Ishikawa (cell line): ENCODE measurements around the gene SMTNL2.

ENCODE experiments used
- CEBPB ChIP-seq: IDR thresholded peaks from 2 replicates; pipeline ENCODE4 v1.6.1; 2012
- CREB1 ChIP-seq: IDR thresholded peaks from 2 replicates; pipeline ENCODE4 v1.6.1; 2012; ENCODE audit warnings: low read depth
- EGR1 ChIP-seq: IDR thresholded peaks from 2 replicates; pipeline ENCODE4 v1.6.1; 2012
- EP300 ChIP-seq: IDR thresholded peaks from 2 replicates; pipeline ENCODE4 v1.6.1; 2012; ENCODE audit warnings: borderline replicate concordance
- FOXM1 ChIP-seq: IDR thresholded peaks from 2 replicates; pipeline ENCODE4 v1.6.1; 2012; ENCODE audit warnings: low read depth, borderline replicate concordance
- MAX ChIP-seq: IDR thresholded peaks from 2 replicates; pipeline ENCODE4 v1.6.1; 2012
- NFIC ChIP-seq: IDR thresholded peaks from 2 replicates; pipeline ENCODE4 v1.6.1; 2012
- RAD21 ChIP-seq: IDR thresholded peaks from 2 replicates; pipeline ENCODE4 v1.6.1; 2012; ENCODE audit warnings: low read depth
- TAF1 ChIP-seq: IDR thresholded peaks from 2 replicates; pipeline ENCODE4 v1.6.1; 2012; ENCODE audit warnings: low read depth, mild to moderate bottlenecking
- TCF12 ChIP-seq: IDR thresholded peaks from 2 replicates; pipeline ENCODE4 v1.6.1; 2012; ENCODE audit warnings: low read depth
- TEAD4 ChIP-seq: IDR thresholded peaks from 2 replicates; pipeline ENCODE4 v1.6.1; 2012
- YY1 ChIP-seq: IDR thresholded peaks from 2 replicates; pipeline ENCODE4 v1.6.1; 2012; ENCODE audit warnings: low read depth
- ZBTB7A ChIP-seq: IDR thresholded peaks from 2 replicates; pipeline ENCODE4 v1.6.1; 2012; ENCODE audit warnings: low read depth
- TF ChIP-seq, protein P1 (sequence below): IDR thresholded peaks from 2 replicates; pipeline ENCODE4 v1.6.1; 2012; ENCODE audit warnings: low read depth, mild to moderate bottlenecking
- TF ChIP-seq, protein P2 (sequence below): IDR thresholded peaks from 2 replicates; pipeline ENCODE4 v1.6.1; 2012

Gene SMTNL2

DNA sequence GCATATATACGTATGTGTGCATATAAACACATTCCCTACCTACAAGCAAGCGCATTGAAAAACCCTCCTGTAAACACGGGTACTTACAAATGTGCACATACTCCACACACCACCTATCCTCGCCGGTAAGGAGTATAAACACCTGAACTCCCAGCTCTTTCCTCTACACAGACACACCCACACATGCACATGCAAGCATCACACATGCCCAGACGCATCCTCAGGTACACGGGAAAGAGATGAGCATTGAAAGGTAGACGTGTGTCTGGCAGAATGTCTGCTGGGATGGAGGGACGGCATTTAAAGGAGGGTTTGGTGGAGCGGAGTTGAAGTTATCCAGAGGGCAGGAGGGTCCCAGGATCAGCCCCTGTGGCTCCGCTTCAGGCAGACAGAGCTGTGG is 4.7 kb upstream of the SMTNL2 start:
- TF ChIP-seq RAD21 (no peak), TCF12 (no peak), FOXM1 (no peak), MAX (no peak), EGR1 (no peak), NFIC (no peak), TEAD4 (no peak), YY1 (no peak), CEBPB (no peak), CREB1 (no peak)

DNA sequence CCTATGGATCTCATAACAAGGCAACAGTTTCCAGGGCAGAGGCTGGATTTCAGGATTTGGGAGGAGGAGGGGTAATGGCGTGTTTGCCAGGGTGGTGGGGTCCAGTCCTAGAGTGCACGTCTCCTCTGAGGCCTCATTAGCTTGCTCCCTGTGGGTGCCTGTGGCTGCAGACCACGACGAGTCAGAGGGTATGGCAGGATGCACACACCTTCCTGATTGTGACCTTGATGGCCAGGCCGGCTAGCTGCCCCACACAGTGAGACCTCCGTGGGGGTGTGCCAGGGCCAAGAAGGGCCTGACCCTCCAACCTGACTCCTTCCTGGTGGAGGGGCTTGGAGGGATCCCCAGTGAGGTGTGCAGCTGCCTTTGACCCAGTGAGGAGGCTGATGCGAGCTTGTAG is 4.0 kb upstream of the SMTNL2 start:
- TF ChIP-seq, protein P1, sequence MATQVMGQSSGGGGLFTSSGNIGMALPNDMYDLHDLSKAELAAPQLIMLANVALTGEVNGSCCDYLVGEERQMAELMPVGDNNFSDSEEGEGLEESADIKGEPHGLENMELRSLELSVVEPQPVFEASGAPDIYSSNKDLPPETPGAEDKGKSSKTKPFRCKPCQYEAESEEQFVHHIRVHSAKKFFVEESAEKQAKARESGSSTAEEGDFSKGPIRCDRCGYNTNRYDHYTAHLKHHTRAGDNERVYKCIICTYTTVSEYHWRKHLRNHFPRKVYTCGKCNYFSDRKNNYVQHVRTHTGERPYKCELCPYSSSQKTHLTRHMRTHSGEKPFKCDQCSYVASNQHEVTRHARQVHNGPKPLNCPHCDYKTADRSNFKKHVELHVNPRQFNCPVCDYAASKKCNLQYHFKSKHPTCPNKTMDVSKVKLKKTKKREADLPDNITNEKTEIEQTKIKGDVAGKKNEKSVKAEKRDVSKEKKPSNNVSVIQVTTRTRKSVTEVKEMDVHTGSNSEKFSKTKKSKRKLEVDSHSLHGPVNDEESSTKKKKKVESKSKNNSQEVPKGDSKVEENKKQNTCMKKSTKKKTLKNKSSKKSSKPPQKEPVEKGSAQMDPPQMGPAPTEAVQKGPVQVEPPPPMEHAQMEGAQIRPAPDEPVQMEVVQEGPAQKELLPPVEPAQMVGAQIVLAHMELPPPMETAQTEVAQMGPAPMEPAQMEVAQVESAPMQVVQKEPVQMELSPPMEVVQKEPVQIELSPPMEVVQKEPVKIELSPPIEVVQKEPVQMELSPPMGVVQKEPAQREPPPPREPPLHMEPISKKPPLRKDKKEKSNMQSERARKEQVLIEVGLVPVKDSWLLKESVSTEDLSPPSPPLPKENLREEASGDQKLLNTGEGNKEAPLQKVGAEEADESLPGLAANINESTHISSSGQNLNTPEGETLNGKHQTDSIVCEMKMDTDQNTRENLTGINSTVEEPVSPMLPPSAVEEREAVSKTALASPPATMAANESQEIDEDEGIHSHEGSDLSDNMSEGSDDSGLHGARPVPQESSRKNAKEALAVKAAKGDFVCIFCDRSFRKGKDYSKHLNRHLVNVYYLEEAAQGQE = no peak
- TF ChIP-seq FOXM1 = no peak

GRCh38 chr17:4582101-4582501 is 2.2 kb upstream of the SMTNL2 start:
- TF ChIP-seq ZBTB7A (no peak), TCF12 (no peak), TEAD4 (no peak), YY1 (no peak), NFIC (no peak), MAX (no peak), FOXM1 (no peak), CREB1 (no peak), EP300 (no peak), TAF1 (no peak), CEBPB (no peak), EGR1 (no peak), RAD21 (no peak)
- TF ChIP-seq, protein P1 = no peak
- TF ChIP-seq, protein P2, sequence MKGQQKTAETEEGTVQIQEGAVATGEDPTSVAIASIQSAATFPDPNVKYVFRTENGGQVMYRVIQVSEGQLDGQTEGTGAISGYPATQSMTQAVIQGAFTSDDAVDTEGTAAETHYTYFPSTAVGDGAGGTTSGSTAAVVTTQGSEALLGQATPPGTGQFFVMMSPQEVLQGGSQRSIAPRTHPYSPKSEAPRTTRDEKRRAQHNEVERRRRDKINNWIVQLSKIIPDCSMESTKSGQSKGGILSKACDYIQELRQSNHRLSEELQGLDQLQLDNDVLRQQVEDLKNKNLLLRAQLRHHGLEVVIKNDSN = no peak

GRCh38 chr17:4582691-4583090 is 1.6 kb upstream of the SMTNL2 start:
- TF ChIP-seq TEAD4 (no peak), TAF1 (no peak), EGR1 (no peak), TCF12 (no peak), NFIC (no peak), ZBTB7A (no peak), YY1 (no peak), MAX (no peak), FOXM1 (no peak), CREB1 (no peak), RAD21 (no peak), EP300 (no peak), CEBPB (no peak)
- TF ChIP-seq, protein P1 = no peak
- TF ChIP-seq, protein P2 = no peak

DNA sequence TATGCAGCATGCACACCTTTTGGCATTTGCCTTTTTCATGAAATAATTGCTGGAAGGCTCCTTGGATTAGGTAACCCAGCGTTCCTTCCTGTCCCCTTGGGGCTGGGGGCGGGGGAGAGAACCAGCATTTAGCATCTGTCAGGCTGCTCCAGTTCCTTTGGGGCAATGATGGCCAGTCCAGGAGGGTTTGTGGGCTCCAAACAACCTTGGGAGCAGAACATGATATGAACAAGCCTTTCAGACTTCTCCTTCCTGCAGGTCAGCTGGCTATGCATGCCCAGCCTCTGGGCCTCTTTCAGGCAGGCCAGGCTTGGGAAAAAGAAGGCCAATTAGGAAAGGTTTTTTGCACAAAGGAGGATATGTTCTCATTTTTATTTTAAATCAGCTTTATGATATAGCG is 1.1 kb upstream of the SMTNL2 start:
- no peak for TF ChIP-seq YY1
- TF ChIP-seq EGR1 = no peak
- no peak for TF ChIP-seq TEAD4
- no peak for TF ChIP-seq MAX
- no peak for TF ChIP-seq CEBPB
- TF ChIP-seq, protein P2 = no peak
- no peak for TF ChIP-seq EP300
- no peak for TF ChIP-seq ZBTB7A
- no peak for TF ChIP-seq TCF12
- TF ChIP-seq TAF1 = no peak
- no peak for TF ChIP-seq CREB1
- no peak for TF ChIP-seq FOXM1
- no peak for TF ChIP-seq RAD21
- TF ChIP-seq, protein P1 = no peak
- no peak for TF ChIP-seq NFIC
